IPS-20b (cell line): Measurements from ENCODE around the gene OR51B5.
"Not testable (repeated sequence)": the region's sequence is repeated elsewhere in the genome, so short reads cannot be mapped to it uniquely, and the experiment has no call there.

Experiments
- H3K27ac ChIP-seq: one replicate; pipeline ENCODE4 v1.5.1; 2013; ENCODE audit warnings: low read length
- H3K27me3 ChIP-seq: 2 replicates; pipeline ENCODE4 v1.6.1; 2013; ENCODE audit warnings: mild to moderate bottlenecking, low read length, inconsistent platforms; ENCODE audit not compliant: insufficient read depth
- H3K36me3 ChIP-seq: 2 replicates; pipeline ENCODE4 v1.6.1; 2013; ENCODE audit warnings: low read depth, mild to moderate bottlenecking, inconsistent platforms, low read length, moderate library complexity; ENCODE audit not compliant: insufficient read depth
- H3K4me1 ChIP-seq: 2 replicates; pipeline ENCODE4 v1.6.1; 2013; ENCODE audit warnings: mild to moderate bottlenecking, control low read depth, inconsistent platforms, low read length, moderate library complexity; ENCODE audit not compliant: insufficient read depth
- H3K4me3 ChIP-seq: 2 replicates; pipeline ENCODE4 v1.5.1; 2013; ENCODE audit warnings: mild to moderate bottlenecking, low read length, inconsistent platforms
- H3K9ac ChIP-seq: 2 replicates; pipeline ENCODE4 v1.6.1; 2013; ENCODE audit warnings: low read depth, mild to moderate bottlenecking, inconsistent platforms, low read length, moderate library complexity
- H3K9me3 ChIP-seq: 2 replicates; pipeline ENCODE4 v1.6.1; 2013; ENCODE audit warnings: mild to moderate bottlenecking, low read depth, low read length, inconsistent platforms; ENCODE audit not compliant: insufficient read depth

The OR51B5 gene

GRCh38 chr11:5317292-5317691, 26.0 kb downstream of the OR51B5 start:
- Histone ChIP-seq H3K4me1 (no peaks in the 10 kb centered on the region), H3K27ac (no peak overlapping the region), H3K36me3 (no peaks in the 10 kb centered on the region), H3K27me3 (no peaks in the 10 kb centered on the region), H3K4me3 (no peak overlapping the region), H3K9me3 (no peaks in the 10 kb centered on the region), H3K9ac (no peak overlapping the region)

DNA sequence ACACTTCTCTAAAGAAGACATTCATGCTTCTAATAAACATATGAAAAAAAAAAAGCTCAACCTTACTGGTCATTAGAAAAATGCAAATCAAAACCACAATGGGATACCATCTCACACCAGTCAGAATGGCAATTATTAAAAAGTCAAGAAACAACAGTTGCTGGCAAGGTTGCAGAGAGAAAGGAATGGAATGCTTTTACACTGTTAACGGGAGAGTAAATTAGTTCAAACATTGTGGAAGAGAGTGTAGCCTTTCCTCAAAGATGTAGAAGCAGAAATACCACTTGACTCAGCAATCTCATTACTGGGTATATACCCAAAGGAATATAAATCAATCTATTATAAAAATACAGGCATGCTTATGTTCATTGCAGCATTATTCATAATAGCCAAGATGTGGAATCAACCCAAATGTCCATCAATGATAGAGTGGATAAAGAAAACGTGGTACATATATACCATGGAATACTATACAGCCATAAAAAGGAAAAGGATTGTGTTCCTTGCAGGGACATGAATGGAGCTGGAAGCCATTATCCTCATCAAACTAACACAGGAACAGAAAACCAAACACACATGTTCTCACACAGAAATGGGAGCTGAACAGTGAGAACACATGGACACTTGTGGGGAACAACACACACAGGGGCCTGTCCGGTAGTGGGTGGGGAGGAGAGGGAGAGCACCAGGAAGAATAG, 29.8 kb downstream of the OR51B5 start:
- H3K9me3 ChIP-seq, H3K4me3 ChIP-seq, H3K27me3 ChIP-seq, H3K36me3 ChIP-seq, H3K4me1 ChIP-seq, H3K27ac ChIP-seq, H3K9ac ChIP-seq: not testable (repeated sequence)

DNA sequence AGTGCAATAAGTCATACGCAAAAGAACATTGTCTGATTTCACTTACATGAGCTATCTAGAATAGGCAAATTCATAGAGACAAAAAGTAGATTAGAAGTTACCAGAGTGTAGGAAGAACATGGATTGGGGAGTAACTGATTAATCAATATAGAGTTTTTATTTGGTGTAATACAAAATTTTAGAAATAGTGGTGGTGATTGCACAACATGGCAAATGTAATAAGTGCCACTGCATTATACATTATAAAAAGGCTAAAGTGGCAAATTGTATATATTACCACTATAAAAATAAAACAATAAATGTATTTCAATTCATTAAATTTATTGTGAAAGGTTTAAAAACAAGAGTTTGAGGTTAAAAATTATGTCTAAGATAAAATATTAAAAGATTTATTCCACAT, 32.9 kb downstream of the OR51B5 start:
- no peaks in the 10 kb centered on the region for H3K9me3 ChIP-seq
- no peak overlapping the region for H3K9ac ChIP-seq
- H3K27me3 ChIP-seq: no peaks in the 10 kb centered on the region
- no peak overlapping the region for H3K4me3 ChIP-seq
- no peak overlapping the region for H3K27ac ChIP-seq
- H3K4me1 ChIP-seq: no peaks in the 10 kb centered on the region
- no peaks in the 10 kb centered on the region for H3K36me3 ChIP-seq

DNA sequence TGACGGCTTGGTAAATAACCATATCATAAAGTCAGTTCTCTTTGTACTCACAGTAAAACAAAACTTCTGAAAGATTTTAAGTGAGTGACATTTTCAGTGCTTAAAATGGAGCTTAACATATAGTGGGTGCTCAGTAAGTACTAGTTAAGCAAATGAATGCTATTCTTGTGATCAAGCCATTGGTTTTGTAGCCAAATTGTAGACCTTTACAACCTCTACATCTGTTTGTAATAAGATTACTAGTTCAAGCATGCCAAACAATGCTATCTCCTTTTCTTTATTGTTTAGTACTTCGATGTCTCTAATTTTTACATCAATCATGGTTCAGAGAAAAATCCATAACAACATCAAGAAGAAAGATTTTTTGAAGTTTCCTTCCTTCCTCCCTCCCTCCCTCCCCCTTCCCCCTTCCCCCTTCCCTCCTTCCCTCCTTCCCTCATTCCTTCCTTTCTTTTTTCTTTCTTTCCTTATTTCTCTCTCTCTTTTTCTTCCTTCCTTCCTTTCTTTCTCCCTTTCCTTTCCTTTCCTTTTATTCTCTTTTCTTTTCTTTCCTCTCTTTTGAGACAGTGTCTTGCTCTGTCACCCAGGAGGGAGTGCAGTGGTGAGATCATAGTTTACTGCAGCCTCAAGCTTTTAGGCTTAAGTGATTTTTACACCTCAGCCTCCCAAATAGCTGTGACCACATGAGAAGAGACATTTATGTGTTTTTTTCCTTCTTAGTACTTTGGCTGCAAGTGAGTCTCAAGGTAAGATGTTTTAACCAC, 35.9 kb downstream of the OR51B5 start:
- H3K4me1 ChIP-seq: no peaks in the 10 kb centered on the region
- no peaks in the 10 kb centered on the region for H3K9me3 ChIP-seq
- no peak overlapping the region for H3K4me3 ChIP-seq
- H3K27ac ChIP-seq: no peak overlapping the region
- H3K27me3 ChIP-seq: no peaks in the 10 kb centered on the region
- H3K36me3 ChIP-seq: no peaks in the 10 kb centered on the region
- H3K9ac ChIP-seq: no peak overlapping the region

DNA sequence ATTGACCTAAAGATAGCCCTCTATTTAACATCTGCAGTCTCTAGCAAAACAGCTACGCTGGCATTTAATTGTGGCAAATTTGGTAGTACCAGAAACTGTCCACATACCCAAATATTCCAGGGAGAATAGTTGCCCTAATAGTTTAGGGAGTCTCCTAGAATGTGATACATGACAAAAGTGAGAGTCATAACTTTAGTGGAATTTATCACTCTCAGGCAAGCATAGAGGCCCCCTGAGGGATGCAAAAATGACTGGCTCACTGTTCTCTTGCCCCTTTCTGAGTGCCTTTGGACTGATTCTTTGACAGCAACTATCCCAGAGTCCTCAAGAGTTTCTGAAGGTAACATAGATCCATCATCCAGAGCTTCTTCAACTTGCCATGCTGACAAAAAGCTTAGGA, 39.3 kb downstream of the OR51B5 start:
- Histone ChIP-seq H3K27ac (no peak overlapping the region), H3K9ac (no peak overlapping the region), H3K36me3 (no peaks in the 10 kb centered on the region), H3K27me3 (no peaks in the 10 kb centered on the region), H3K9me3 (no peaks in the 10 kb centered on the region), H3K4me1 (no peaks in the 10 kb centered on the region), H3K4me3 (no peak overlapping the region)

- no peaks in the 10 kb centered on the region for H3K36me3 ChIP-seq
- H3K9me3 ChIP-seq: no peaks in the 10 kb centered on the region
- H3K4me1 ChIP-seq: no peaks in the 10 kb centered on the region
- H3K9ac ChIP-seq: no peak overlapping the region
- H3K27ac ChIP-seq: no peak overlapping the region
- H3K27me3 ChIP-seq: no peaks in the 10 kb centered on the region
- H3K4me3 ChIP-seq: no peak overlapping the region
These were observed 39.7 kb downstream of the OR51B5 start for GRCh38 chr11:5303626-5304025.

DNA sequence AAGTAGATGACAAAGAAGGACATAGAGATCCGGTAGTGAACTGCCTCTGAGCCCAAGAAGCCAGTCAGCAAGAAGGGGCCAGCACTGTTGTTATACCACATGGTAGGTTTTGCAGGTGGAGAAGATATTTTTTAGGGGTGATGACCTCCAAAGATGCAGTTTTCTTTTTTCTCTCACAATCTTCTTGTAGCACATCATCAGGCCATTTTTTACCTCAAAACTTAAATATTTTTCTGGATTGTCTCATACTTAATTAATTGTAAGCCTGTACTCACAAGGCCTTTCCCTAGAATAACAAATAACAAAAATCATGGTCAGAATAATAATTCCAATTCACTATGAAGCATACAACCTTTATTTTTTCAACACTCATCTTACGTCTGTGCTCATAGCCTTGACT, 41.5 kb downstream of the OR51B5 start, which contains the start of gene OR51B4:
Gene OR51B4, minus strand, starts transcription at position 101 of the 400 bp plus-strand sequence. Its CDS starts 0 bp downstream, at position 101.
- H3K4me3 ChIP-seq: no peak within 1 kb of the TSS
- no peaks in the 10 kb centered on the region for H3K36me3 ChIP-seq
- H3K9ac ChIP-seq: no peak within 1 kb of the TSS
- no peaks in the 10 kb centered on the region for H3K4me1 ChIP-seq
- no peaks in the 10 kb centered on the region for H3K9me3 ChIP-seq
- no peak within 1 kb of the TSS for H3K27ac ChIP-seq
- no peaks in the 10 kb centered on the region for H3K27me3 ChIP-seq

DNA sequence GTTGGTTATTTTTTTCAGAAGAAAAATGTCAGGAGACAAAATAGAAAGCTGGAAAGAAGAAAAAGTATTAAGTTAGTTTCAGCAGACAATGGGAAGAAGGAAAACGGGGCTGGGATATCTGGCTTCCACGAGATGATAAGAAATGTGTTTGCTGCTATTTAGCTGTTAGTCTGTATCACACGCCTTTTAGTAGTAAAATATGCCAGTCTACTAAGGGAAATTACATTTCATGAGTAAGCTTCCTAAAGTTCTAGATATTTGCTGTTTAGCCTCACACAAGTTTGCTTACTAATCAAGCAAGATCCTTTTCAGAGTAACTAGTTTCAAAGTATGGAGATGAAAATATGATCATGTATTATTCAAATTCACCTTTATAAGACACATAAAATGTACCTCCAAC, 43.1 kb downstream of the OR51B5 start:
- Histone ChIP-seq H3K9ac (no peak overlapping the region), H3K36me3 (no peaks in the 10 kb centered on the region), H3K4me3 (no peak overlapping the region), H3K4me1 (no peaks in the 10 kb centered on the region), H3K9me3 (no peaks in the 10 kb centered on the region), H3K27me3 (no peaks in the 10 kb centered on the region), H3K27ac (no peak overlapping the region)

- no peaks in the 10 kb centered on the region for H3K9me3 ChIP-seq
- no peak overlapping the region for H3K27ac ChIP-seq
- H3K27me3 ChIP-seq: no peaks in the 10 kb centered on the region
- no peak overlapping the region for H3K9ac ChIP-seq
- H3K36me3 ChIP-seq: no peaks in the 10 kb centered on the region
- no peak overlapping the region for H3K4me3 ChIP-seq
- H3K4me1 ChIP-seq: no peaks in the 10 kb centered on the region
These were observed 44.9 kb downstream of the OR51B5 start for GRCh38 chr11:5298451-5298850.

GRCh38 chr11:5297721-5298323, 45.5 kb downstream of the OR51B5 start:
- Histone ChIP-seq H3K9me3 (no peaks in the 10 kb centered on the region), H3K27ac (no peak overlapping the region), H3K27me3 (no peaks in the 10 kb centered on the region), H3K4me1 (no peaks in the 10 kb centered on the region), H3K36me3 (no peaks in the 10 kb centered on the region), H3K4me3 (no peak overlapping the region), H3K9ac (no peak overlapping the region)

DNA sequence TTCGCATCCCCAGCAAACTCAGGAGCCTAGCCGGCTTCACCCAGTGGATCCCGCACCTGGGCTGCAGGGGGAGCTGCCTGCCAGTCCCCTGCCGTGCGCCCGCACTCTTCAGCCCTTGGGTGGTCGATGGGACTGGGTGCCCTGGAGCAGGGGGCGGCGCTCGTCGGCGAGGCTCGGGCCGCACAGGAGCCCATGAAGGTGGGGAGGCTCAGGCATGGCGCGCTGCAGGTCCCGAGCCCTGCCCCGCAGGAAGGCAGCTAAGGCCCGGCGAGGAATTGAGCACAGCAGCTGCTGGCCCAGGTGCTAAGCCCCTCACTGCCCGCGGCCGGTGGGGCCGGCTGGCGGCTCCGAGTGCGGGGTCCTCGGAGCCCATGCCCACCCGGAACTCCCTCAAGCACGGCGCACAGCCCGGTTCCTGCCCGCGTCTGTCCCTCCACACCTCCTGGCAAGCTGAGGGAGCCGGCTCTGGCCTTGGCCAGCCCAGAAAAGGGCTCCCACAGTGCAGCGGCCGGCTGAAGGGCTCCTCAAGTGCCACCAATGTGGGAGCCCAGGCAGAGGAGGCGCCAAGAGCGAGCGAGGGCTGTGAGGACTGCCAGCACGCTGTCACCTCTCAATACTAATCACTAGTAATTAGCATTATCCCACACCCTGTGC, 48.9 kb downstream of the OR51B5 start:
- H3K4me3 ChIP-seq, H3K4me1 ChIP-seq, H3K36me3 ChIP-seq, H3K9ac ChIP-seq, H3K27ac ChIP-seq, H3K27me3 ChIP-seq, H3K9me3 ChIP-seq: not testable (repeated sequence)
